Lower leg skin (tissue), 4 donors: ENCODE data around the gene ALG12. TPM values are rescaled to one million over a fixed set of nuclear protein-coding genes. Genes with fewer than 3 reads are reported as not detected.

ENCODE experiments used
- DNase-seq, 2 donors: peaks; one replicate each; pipeline ENCODE4 v3.0.0-alpha.2; 2019; ENCODE audit warnings: low spot score in 2 of 2
- H3K4me3 ChIP-seq: fragments of 200-600 bp; sonication (generic); 2 replicates; pipeline ENCODE4 v1.5.1; 2017; ENCODE audit warnings: mild to moderate bottlenecking, low read depth; ENCODE audit not compliant: poor library complexity, severe bottlenecking
- POLR2A ChIP-seq, 2 donors: fragments of 450-650 bp; IDR thresholded peaks; one replicate each; pipeline ENCODE4 v1.6.1; 2016 to 2017; ENCODE audit warnings: antibody characterized with exemption in 2 of 2, mild to moderate bottlenecking in 1 of 2, moderate library complexity in 1 of 2
- WGBS, 2 donors: methylation state at CpG; one replicate each; pipeline ENCODE4 v1.1.5; 2018; 5-methylcytosine and 5-hydroxymethylcytosine counted together
- intact Hi-C: fragments of 100-400 bp; cut with DNase I; formaldehyde crosslinking; loops from one replicate; pipeline ENCODE4 v1.15.0; 2023; ENCODE audit warnings: low total_unique reads
- total RNA-seq, 4 donors: library from RNA; depleted of rRNA; stranded (reverse); fragments of >200 nt; gene quantifications; one replicate each; pipeline ENCODE4 v1.1.0, GENCODE V29; 2016
- TF ChIP-seq, protein P1 (sequence below), 3 donors: fragments of 450-650 bp; IDR thresholded peaks; one replicate each; pipeline ENCODE4 v1.5.1; 2016; ENCODE audit warnings: antibody characterized with exemption in 3 of 3, mild to moderate bottlenecking in 3 of 3, moderate library complexity in 2 of 3

ALG12 gene
- total RNA-seq, 4 donors from 2014 or later, result 7.5 to 25.6 (median 16.1) TPM

GRCh38 chr22:49867303-49868265, 50.7 kb downstream of the ALG12 start:
- 98% methylated on average over 18 of the region's 18 CpGs for WGBS, 2 donors
- DNase-seq, result no peak

GRCh38 chr22:49866646-49867045, 51.6 kb downstream of the ALG12 start:
- no peak for TF ChIP-seq POLR2A (IDR thresholded peaks at IDR 0.05)
- TF ChIP-seq, protein P1, sequence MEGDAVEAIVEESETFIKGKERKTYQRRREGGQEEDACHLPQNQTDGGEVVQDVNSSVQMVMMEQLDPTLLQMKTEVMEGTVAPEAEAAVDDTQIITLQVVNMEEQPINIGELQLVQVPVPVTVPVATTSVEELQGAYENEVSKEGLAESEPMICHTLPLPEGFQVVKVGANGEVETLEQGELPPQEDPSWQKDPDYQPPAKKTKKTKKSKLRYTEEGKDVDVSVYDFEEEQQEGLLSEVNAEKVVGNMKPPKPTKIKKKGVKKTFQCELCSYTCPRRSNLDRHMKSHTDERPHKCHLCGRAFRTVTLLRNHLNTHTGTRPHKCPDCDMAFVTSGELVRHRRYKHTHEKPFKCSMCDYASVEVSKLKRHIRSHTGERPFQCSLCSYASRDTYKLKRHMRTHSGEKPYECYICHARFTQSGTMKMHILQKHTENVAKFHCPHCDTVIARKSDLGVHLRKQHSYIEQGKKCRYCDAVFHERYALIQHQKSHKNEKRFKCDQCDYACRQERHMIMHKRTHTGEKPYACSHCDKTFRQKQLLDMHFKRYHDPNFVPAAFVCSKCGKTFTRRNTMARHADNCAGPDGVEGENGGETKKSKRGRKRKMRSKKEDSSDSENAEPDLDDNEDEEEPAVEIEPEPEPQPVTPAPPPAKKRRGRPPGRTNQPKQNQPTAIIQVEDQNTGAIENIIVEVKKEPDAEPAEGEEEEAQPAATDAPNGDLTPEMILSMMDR (IDR thresholded peaks at IDR 0.05), result no peak
- H3K4me3 ChIP-seq, result no peak overlapping the region
- no peak for DNase-seq
- intact Hi-C loops, result no loop called here
- WGBS, 2 donors, result 94 to 95% methylated on average over 8 of the region's 8 CpGs

More at GRCh38 chr22:49867303-49868265, 50.7 kb downstream of the ALG12 start:
- intact Hi-C loops, result no loop called here
- H3K4me3 ChIP-seq, result no peak overlapping the region
- TF ChIP-seq, protein P1 (IDR thresholded peaks at IDR 0.05), result no peak
- no peak for TF ChIP-seq POLR2A (IDR thresholded peaks at IDR 0.05)

DNA sequence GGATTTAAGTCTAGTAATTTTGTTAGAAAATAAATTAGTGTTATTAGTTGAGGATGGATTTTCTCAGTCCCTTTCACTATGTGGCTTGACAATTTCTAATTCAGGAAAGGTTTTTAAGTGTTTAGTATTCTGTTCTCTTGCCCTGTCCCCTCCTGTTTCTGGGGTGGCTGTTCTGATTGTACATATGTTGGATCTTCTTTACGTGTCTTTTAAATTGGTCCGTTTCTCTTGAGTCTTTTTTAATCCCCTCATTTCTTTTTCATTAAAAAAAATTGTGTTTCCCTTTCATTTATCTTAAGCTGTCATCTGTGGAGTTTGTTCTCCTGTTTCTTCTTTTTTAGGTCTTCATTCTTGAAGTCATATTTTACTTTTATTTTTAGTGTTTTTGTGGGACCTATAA, 52.1 kb downstream of the ALG12 start:
- TF ChIP-seq, protein P1 (IDR thresholded peaks at IDR 0.05), result no peak
- intact Hi-C loops, result no loop called here
- H3K4me3 ChIP-seq, result no peak overlapping the region
- DNase-seq, result no peak
- WGBS, 2 donors, result 39 to 54% methylated on average over 2 of the region's 2 CpGs

- 91 to 94% methylated on average over 17 of the region's 17 CpGs for WGBS, 2 donors
- intact Hi-C loops, result no loop called here
- no peak for DNase-seq
- no peak overlapping the region for H3K4me3 ChIP-seq
- TF ChIP-seq, protein P1 (IDR thresholded peaks at IDR 0.05), result no peak
- no peak for TF ChIP-seq POLR2A (IDR thresholded peaks at IDR 0.05)
Measured at GRCh38 chr22:49865156-49865555, 53.1 kb downstream of the ALG12 start.

- no peak for DNase-seq
- 82 to 85% methylated on average over 7 of the region's 7 CpGs for WGBS, 2 donors
- intact Hi-C loops, result no loop called here
- TF ChIP-seq, protein P1 (IDR thresholded peaks at IDR 0.05), result no peak
- no peak for TF ChIP-seq POLR2A (IDR thresholded peaks at IDR 0.05)
- no peak overlapping the region for H3K4me3 ChIP-seq
Measured at GRCh38 chr22:49863931-49864330, 54.3 kb downstream of the ALG12 start.
